Activated T-cell treated with anti-CD3 and anti-CD28 coated beads for 4 hours (primary cell): ENCODE results near the gene SMAP2.
"Not testable (repeated sequence)": the region's sequence is repeated elsewhere in the genome, so short reads cannot be mapped to it uniquely, and the experiment has no call there.

Experiments
- DNase-seq: peaks from one replicate; pipeline ENCODE4 v3.0.0-alpha.2; 2020

Gene SMAP2

DNA sequence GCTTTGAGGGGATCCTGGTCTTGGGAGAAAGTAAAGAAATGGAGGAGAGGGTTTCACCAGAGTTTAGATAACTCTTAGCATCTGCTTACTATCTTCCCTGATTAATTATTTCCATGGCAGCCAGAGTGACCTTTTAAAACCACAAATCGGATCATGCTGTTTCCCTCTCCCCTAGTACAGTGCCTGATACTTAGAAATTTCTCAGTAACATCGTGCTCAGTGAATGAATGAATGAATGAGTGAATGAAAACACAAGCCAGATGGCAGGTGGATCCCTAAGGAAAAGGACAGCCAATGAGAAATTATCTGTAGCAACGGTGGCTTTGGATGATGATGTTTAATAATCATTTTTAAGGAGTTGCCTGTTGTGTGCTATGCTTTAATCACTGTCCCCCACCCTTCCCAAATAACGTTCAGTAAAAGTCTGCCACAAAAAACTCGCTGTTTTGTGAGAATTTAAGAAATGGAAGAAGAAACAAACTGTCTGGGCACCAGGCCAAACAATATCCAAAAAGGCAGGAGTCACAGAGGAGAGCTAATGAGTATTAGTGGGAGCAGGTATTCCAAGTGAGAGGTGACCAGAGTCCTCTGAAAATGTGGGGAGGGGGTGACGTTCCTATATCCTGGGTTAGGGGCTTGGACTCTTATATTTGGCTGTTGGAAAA, 737 bp upstream of the SMAP2 start:
- DNase-seq = no peak

DNA sequence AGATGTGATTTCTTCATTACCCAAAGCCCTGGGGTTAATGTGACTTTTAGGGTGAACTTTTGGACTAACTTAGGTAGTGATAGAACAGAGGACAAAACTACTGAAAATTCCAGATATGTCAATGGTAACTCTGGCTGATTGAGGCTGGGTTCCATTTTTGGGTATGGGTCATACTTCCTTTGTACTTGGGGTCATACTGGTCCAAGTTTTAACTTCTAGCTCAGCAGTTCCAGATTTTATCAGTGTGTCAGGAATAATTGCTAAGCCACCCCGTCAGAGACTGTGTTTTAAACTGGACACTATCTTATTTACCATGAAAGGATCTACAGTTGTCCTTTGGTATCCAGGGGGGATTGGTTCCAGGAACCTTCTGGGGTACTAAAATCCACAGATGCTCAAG, 4.0 kb downstream of the SMAP2 start:
- no peak for DNase-seq

DNA sequence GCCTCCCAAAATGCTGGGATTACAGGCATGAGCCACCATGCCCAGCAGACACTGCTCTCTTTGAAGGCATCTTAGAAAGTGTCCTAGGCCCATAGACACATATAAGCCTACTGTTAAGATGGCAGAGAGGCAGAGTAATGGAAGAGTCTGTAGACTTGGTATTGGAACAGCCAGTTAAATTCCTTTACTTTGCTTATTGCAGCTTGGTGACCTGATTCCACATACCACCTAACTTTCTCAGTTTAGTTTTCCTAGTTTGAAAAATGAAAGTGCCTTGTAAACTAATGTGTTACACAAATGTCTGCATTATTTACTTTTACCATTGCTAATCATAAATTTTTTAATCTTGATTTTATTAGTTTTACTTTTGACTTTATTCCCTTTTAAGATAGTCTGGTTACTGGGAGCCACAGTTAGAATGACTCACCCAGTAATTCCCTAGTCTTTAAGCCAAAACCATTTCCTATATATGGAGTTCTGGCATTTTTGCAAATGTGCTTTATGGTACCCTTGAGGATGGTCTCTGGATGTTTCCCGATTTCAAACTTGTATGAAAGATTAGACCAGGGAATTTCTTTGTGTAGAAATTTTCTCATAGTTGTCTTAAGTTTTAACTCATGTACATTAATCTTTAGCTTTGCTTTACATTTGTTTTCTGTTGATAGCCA, 6.4 kb downstream of the SMAP2 start:
- DNase-seq = no peak

DNA sequence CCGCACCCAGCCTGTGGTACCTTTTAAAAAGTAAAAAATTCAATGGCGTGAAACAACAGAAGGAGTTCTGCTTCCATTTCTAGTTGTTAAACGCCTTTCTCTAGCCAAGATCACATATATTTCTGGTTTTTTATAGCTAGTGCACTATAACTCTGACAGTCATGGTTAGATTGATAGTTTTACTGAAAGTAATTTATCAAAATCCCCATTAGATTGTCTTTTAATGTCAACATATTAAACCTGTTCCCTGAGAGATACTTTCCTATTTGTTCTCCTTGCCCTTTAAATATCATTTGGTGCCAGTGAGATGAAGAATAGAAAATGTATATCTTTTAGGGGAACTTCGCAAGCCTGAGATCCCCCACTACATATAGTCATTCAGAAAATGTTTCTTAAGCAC, 7.3 kb downstream of the SMAP2 start:
- no peak for DNase-seq

DNA sequence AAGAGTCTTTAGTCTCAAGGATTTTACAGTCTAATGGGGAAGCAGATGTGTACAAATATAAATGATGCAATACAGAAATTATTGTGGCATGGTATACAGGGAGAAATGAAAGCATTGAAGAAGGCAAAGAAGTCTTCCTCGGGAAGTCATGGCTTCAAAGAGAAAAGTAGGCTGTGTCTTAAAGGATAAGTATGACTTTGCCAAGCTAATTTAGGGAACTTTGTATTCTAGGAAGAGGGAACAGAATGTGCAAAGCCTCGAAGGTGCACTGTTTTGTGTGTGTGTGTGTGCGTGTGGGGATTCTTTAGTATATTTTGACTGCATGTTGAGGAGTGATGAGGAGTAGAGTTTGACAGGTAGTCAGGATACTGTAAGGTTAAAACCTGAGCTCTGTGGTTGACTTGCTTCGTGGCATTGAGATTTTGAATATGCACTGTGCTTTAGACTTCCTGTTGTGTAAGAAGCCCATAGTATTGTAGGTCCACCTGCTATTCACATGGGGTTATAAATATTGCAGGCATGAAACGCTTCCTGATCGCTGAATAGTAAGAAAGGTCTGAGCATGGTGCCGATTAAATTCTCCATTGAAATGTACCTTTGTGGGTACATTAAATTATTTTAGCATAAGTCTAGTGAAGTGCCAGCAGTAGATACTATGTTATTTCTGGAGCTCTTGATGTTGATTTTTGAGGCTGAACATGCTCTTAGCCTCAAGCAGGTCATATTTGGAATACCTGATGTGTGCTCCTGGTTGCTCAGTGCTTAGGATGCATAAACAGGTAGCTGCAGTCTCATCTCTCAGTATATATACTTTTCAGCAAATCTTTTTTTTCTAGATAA, 8.0 kb downstream of the SMAP2 start:
- no peak for DNase-seq

DNA sequence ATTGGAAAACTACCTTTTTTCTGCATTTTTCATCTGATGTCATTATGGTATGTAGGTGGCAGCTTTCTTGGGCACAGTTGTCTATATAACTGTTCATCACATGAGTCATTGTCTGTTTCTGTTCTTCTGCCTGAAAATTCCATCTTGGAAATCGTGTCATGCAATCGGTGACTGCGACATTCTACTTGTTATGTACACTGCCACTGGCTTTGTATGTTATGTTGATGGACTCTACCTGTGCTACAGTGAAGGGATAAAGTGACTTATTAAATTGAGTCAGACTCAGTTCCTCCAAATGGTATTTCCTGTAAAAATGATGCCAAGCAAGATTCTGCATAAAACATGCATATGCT, 8.6 kb downstream of the SMAP2 start:
- DNase-seq = no peak

DNA sequence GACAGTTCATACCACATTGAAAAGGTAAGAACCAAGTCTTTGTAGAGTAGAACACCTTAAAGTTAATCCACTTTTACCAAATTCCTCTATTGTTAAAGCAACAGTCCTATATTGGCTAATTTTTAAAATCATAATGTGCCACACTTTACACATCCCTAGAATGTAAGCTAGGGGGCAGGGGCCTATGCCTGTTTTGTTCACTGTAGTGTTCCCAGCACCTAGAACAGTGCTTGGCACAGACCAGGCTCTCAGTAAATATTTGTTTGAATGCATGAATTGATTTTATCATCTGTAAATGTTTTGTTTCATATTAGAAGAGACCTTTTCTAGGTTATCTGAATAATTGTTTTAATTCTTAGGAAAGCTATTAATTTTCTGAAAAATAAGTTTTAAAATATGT, 9.1 kb downstream of the SMAP2 start:
- DNase-seq = no peak

DNA sequence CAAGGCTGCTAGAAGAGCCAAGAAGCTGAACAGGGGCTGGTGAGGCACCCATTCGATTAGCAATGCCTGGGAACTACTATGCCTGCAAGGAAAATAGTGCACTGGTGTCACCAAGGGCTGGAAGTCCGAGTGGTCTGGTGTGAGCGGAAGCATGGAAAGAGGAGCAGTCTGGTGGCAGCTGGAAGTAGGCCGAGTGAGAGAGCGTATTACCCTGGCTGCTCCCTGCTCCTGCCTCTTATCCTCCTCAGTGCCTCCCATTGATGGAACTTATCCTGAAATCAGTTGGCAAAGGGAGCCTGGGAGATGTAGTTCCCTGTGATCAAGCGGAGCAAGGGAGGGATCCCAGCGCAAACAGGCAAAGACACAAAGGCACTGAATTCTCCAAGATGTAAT, 9.6 kb downstream of the SMAP2 start:
- DNase-seq = no peak

DNA sequence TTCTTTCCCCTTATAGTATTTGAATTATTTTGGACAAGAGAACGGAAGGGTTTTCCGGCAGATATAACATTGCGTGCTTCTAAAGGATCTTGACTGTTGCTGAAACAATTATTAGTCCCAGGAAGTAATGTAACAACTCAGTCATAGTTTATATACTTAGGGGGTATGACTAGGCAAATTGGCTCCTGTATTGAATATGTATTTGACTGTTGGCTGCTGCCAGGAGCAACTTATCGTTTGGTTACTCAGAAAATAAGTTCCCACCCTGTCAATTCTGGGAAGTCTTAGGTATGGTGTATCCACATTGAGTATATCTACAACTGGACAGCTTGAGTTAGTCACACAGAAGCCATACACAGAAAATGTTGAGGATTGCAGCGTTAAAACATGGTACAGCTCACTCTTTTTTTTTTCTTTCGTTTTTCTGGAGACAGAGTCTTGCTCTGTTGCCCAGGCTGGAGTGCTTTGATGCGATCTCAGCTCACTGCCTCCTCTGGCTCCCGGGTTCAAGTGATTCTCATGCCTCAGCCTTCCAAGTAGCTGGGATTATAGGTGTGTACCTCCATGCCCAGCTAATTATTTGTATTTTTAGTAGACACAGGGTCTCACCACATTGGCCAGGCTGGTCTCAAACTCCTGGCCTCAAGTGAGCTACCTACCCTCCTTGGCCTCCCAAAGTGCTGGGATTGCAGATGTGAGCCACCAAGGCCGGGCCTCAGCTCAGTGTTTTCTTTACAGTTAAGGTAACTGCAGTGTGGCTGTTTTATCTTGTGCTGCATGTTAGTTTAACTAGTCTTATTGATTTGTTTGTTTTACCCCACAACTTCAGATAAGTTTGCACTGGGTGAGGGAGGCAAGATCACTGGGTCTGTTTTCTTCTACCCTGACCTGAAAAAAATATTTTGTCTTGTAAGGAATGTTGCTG, 10.2 kb downstream of the SMAP2 start:
- DNase-seq = no peak

DNA sequence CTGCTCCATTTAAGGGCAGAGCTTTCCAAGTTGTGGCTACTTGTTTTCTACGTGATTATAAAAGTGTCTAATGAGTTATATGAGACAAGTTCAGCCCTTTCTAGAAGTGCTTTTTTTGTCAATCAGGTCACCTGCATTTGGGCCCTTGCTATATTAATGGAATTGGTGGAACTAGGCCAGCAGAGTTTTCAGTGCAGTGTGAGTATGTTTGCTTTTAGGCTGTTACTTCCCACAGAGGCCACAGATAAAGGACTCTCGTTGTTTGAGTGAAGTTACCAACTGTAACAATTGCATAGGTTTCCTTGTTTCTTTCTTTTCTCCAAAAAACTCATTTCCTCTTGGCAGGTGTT, 10.9 kb downstream of the SMAP2 start:
- DNase-seq = no peak

DNA sequence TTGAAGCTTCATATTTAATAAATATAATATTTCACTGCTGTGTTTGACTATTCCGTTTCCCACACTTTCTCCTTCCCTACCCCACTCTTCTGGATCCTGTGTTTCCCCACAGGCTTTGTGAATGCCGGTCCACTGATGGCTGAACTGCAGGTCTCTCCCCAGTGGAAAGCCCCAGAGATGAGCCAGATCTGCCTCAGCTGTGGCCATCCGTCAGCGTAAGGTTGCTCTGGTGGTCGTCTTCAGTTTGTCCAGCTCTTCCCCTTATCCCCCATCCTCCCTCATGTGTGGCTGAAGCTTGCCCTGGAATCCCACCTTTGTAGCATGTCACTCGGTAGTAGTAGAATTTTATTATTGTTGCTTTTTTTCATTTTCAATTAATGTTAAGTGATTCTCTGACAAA, 11.4 kb downstream of the SMAP2 start:
- no peak for DNase-seq

DNA sequence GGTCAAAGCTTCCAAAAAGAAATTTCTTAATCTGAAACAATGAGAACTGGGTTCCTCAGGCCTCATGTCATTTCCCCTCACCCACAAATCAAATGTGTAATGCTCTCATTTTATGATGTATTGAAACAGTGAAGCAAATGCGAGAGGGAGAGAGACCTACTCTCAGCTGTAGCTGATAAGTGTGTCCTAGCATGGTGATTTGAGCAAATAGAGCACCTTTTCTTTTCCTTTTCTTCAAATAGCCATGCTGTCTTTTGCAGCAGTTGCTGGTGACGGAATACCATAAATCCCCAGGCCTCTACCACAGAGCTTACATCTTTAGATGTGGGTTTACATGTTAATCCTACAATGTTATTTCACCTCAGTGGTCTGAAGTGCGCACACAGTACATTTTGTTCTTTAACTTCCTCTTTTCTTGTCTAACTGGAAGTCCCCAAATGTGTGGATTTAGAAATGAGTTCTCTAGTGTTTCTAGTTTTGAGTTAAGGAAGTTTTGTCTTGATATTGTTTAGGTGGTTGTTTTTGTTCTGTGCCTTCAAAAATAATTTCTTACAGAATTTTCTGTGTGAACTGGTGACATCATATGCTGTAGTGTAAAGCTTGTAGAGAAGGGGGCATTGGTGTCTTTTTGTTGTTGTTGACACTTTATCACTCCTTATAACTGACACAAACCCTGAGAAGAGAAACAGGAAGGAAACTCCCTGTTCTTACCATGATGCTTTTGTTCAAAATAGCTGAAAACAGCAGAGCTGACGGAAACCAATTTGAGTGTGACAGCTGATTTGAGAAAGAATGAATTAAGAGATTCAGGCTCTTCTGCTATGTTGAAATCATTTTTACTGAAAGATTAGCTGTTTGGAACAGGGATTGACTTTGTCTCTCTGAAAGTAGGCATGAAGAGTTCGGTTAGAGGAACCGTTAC, 12.2 kb downstream of the SMAP2 start:
- DNase-seq = no peak

DNA sequence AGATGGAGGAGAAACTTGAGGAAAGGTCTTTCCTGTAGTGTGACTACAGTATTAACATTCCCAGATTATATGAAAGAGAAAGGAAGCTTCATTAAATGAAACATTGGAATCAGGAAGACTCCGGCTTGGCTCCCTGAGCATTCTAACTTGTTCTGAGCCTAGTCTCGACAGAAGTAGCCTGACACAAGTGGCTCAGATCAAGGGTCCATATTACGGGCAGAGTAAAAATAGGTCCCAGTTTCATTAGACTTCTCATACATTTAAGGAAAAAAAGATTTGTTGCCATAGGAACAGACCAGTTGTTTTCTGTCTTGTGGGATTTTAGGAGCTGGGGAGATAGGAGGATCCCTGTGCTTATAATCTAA, 12.8 kb downstream of the SMAP2 start:
- no peak for DNase-seq

DNA sequence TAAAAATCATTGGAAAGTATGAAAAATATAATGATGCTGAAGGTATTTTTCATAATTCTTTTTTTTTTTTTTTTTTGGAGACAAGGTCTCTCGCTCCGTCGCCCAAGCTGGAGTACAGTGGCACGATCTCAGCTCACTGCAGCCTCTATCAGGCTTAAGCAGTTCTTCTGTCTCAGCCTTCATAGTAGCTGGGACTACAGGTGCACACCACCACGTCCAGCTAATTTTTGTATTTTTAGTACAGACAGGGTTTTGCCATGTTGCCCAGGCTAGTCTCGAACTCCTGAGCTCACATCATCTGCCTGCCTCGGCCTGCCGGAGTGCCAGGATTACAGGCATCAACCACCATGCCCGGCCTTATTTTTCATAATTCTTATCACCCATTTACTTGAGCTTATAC, 13.3 kb downstream of the SMAP2 start:
- no peak for DNase-seq

DNA sequence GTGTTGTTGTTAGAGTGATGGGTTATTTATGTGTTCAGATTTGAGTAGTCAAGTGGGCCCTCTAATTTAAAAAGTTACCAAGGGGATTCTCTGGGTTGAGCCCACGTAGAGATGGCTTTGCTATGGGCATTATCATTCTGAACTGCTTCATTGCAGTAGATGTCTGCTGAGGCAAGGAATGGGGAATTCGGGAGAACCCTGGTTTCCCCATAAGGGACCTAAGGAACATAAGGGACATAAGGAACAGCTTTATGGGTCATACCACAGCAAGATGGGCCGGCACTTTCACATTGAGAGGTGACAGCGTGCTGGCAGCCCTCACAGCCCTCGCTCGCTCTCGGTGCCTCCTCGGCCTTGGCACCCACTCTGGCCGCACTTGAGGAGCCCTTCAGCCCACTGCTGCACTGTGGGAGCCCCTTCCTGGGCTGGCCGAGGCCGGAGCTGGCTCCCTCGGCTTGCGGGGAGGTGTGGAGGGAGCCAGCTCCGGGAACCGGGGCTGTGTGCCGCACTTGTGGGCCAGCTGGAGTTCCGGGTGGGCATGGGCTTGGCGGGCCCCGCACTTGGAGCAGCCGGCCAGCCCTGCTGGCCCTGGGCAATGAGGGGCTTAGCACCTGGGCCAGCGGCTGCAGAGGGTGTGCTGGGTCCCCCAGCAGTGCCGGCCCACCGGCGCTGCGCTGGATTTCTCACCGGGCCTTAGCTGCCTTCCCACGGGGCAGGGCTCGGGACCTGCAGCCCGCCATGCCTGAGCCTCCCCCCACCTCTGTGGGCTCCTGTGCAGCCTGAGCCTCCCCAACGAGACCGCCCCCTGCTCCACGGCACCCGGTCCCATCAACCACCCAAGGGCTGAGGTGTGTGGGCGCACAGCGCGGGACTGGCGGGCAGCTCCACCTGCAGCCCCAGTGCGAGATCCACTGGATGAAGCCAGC, 14.1 kb downstream of the SMAP2 start:
- DNase-seq = not testable (repeated sequence)

DNA sequence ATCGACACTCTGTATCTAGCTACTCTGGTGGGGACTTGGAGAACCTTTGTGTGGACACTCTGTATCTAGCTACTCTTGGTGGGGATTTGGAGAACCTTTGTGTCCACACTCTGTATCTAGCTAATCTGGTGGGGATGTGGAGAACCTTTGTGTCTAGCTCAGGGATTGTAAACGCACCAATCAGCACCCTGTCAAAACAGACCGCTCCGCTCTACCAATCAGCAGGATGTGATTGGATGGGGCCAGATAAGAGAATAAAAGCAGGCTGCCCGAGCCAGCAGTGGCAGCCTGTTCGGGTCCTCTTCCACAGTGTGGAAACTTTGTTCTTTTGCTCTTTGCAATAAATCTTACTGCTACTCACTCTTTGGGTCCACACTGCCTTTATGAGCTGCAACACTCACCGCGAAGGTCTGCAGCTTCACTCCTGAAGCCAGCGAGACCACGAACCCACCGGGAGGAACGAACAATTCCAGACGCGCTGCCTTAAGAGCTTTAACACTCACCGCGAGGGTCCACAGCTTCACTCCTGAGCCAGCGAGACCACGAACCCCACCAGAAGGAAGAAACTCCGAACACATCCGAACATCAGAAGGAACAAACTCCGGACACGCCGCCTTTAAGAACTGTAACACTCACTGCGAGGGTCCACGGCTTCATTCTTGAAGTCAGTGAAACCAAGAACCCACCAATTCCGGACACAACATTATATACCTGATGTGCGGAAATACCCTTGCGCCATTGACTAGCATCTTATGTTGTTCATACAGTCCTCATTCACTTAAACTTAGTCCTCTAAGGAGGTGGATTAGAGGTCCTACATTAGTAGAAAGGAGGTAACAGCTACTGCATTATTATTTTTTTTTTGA, 15.2 kb downstream of the SMAP2 start:
- not testable (repeated sequence) for DNase-seq

DNA sequence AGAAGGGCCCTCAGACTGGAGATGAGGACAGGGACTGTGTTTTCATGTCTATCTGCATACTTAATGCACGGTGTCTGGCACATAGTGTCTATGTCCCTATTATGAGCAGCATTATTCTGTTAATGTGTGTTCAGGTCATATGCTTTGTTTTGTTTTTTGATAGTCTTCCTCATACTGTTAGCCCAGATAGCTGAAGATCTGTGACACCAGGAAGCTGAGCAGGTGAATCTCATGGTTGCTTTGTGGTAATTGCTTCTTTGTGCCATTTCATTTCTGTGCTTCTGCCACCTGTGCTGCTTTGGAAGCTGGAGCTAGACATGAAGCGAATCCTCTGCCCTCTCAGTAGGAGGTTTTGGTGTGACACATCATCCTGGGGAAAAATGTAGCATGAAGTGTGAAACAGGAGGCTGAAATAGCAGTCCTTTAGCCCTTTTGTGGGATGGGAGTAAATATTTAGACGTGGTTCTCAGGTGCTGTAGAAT, 15.8 kb downstream of the SMAP2 start:
- no peak for DNase-seq

DNA sequence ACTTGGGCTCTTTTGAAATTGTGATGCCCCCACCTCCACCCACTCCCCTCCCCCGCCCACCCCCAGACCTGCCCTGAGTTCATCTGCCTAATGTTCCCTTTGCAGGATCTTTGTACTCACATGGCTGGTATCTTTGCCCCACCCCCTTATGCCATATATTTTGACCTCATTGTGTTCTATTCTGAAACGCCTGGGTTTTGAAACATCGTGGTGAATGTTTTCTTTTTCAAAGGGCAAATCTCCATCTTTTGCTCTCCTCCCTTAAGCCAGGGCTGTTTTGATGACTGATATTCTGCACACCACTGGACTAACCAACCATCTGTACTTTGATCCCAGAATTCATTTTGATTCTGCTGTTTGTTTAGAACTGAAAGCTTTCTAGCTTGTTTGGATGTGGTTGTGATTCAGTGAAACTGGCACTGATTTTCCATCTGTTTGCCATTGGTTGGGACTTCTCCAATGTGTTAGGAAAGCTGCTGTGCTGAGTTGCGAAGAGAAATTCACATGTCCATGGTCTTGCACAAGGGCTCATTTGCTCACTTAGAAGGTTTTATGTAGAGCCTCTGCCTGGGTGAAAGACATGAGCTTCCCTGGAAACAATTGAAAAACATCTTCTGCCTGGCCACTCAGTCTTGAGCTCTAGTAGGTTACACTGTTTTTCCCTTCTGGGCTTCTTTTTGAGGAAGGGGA, 16.5 kb downstream of the SMAP2 start:
- DNase-seq = no peak

DNA sequence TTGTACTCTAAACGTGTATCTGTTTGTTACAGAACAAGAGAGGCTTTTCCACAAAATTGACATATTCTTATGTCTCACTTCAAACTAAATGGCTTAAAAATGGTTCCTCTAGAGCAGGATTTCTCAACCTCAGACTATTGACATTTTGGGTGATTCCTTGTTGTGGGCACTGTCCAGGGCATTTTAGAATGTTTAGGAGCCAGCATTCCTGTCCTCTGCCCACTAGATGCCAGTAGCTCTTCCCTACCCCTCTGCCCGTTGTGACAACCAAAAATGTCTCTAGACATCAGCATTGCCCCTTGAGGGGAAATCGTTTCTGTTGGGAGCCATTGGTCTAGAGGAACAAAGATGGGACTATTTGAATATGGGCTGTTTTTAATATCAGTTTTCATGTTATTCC, 17.3 kb downstream of the SMAP2 start:
- DNase-seq = no peak
